Endothelial cell of umbilical vein (primary cell): ENCODE measurements around the gene VAV2. TPM values are rescaled to one million over a fixed set of nuclear protein-coding genes. Genes with fewer than 3 reads are reported as not detected.
"Not testable (repeated sequence)": the region's sequence is repeated elsewhere in the genome, so short reads cannot be mapped to it uniquely, and the experiment has no call there.

Source experiments
- BruUV-seq: library from RNA; stranded (reverse); fragments of 400-500 nt; replicated peaks from 2 replicates; lab custom pipeline; 2021; lab: Mats Ljungman, UMichigan
- CTCF ChIA-PET: fragments of 300-600, 350-600 bp; sonication (Branson Sonifier 250); formaldehyde crosslinking; loops from one replicate; lab custom pipeline; 2021; ENCODE audit warnings: antibody characterized with exemption, inconsistent platforms; lab: Charles Lee
- POLR2A ChIA-PET: fragments of 300-600, 350-600 bp; sonication (Branson Sonifier 250); formaldehyde crosslinking; loops from one replicate; lab custom pipeline; 2021; ENCODE audit warnings: antibody characterized with exemption, inconsistent platforms; lab: Charles Lee
- DNase-seq: peaks from one replicate; pipeline ENCODE4 v3.0.0-alpha.2; 2011; ENCODE audit warnings: low read depth, low spot score
- FAIRE-seq: peaks from 2 replicates; lab custom pipeline; 2011; peaks lifted over from hg19 to GRCh38; lab: Jason Lieb, UNC
- H2AFZ ChIP-seq: 2 replicates; pipeline ENCODE4 v1.6.0; 2012; ENCODE audit warnings: low read depth, low read length, control low read depth, inconsistent platforms
- H3K27ac ChIP-seq: 2 replicates; pipeline ENCODE4 v1.5.1; 2011; ENCODE audit warnings: low read depth, mild to moderate bottlenecking, control low read depth, low read length, moderate library complexity; ENCODE audit not compliant: insufficient read depth
- H3K27me3 ChIP-seq, 2 experiments: 2 replicates each; pipeline versions ENCODE4 v1.6.0 to v1.6.1; 2011; ENCODE audit warnings: low read length in 2 of 2, mixed read lengths in 1 of 2; ENCODE audit not compliant: control insufficient read depth in 2 of 2, insufficient read depth in 2 of 2
- H3K36me3 ChIP-seq, 2 experiments: 2 replicates in 1 of 2; 3 replicates in 1 of 2; pipeline ENCODE4 v1.5.1; 2011; ENCODE audit warnings: low read length in 2 of 2, mild to moderate bottlenecking in 1 of 2, moderate library complexity in 1 of 2; ENCODE audit not compliant: control insufficient read depth in 2 of 2, insufficient read depth in 2 of 2; ENCODE audit errors: extremely low read depth in 1 of 2
- H3K4me1 ChIP-seq: 3 replicates; pipeline ENCODE4 v1.5.1; 2011; ENCODE audit warnings: mild to moderate bottlenecking, low read length; ENCODE audit not compliant: control insufficient read depth, insufficient read depth; ENCODE audit errors: extremely low read depth
- H3K4me2 ChIP-seq: 2 replicates; pipeline ENCODE4 v1.6.1; 2011; ENCODE audit warnings: low read length, control low read depth, mixed read lengths; ENCODE audit not compliant: insufficient read depth
- H3K4me3 ChIP-seq, 3 experiments: fragments of 200-600 bp in 1 of 3; sonication (generic), shearing (Covaris generic) in 1 of 3; replicated peaks in 1 of 3; 2 replicates each; pipeline ENCODE4 v1.5.1; 2011 to 2016; ENCODE audit warnings: control low read depth in 3 of 3, low read length in 3 of 3, mild to moderate bottlenecking in 2 of 3, inconsistent platforms in 1 of 3, low read depth in 1 of 3, moderate library complexity in 1 of 3; ENCODE audit not compliant: insufficient read depth in 1 of 3
- H3K79me2 ChIP-seq: 2 replicates; pipeline ENCODE4 v1.6.0; 2012; ENCODE audit warnings: low read length, inconsistent platforms; ENCODE audit not compliant: control insufficient read depth, insufficient read depth
- H3K9ac ChIP-seq: replicated peaks from 2 replicates; pipeline ENCODE3; 2011; ENCODE audit warnings: low read length, control low read depth; ENCODE audit not compliant: insufficient read depth; ENCODE audit errors: extremely low read depth
- H3K9me1 ChIP-seq: replicated peaks from 3 replicates; pipeline ENCODE4 v1.6.0; 2011; ENCODE audit warnings: mild to moderate bottlenecking, low read length; ENCODE audit not compliant: control insufficient read depth, insufficient read depth; ENCODE audit errors: extremely low read depth
- H3K9me3 ChIP-seq: replicated peaks from 2 replicates; pipeline ENCODE4 v1.5.1; 2012; ENCODE audit warnings: low read length, inconsistent platforms; ENCODE audit not compliant: control insufficient read depth, insufficient read depth
- H4K20me1 ChIP-seq: replicated peaks from 2 replicates; pipeline ENCODE3; 2011; ENCODE audit warnings: mild to moderate bottlenecking, low read length; ENCODE audit not compliant: control insufficient read depth, insufficient read depth; ENCODE audit errors: extremely low read depth
- GATA2 ChIP-seq: IDR thresholded peaks from 2 replicates; pipeline ENCODE4 v1.7.0; 2011; ENCODE audit warnings: low read depth, mild to moderate bottlenecking, moderate library complexity, mixed read lengths, low read length; ENCODE audit not compliant: insufficient read length, insufficient read depth
- dilution Hi-C: fragments of 300-500 bp; cut with MboI; formaldehyde crosslinking; loops from one replicate; pipeline ENCODE4 v1.15.0; 2019; ENCODE audit warnings: low sequenced_read_pairs; ENCODE audit not compliant: extremely low pct_ligation_motif_present
- intact Hi-C: fragments of 100-400 bp; cut with micrococcal nuclease; formaldehyde crosslinking; loops from one replicate; pipeline ENCODE4 v1.10.0; 2022
- polyA plus RNA-seq, 4 experiments: library from polyadenylated mRNA; depleted of rRNA in 3 of 4; stranded (reverse) in 3 of 4; unstranded in 1 of 4; fragments of >200 nt; gene quantifications; 2 replicates each; pipeline versions ENCODE4 v1.2.1 to v1.2.3, GENCODE V29; 2011 to 2012; ENCODE audit warnings: missing spikeins in 1 of 4
- total RNA-seq: library from RNA; stranded (reverse); gene quantifications from 2 replicates; pipeline ENCODE4 v1.2.3, GENCODE V29; 2021

Gene VAV2
- total and polyA plus RNA-seq, 2 donors (not counting 3 experiments of a cell fraction or from before 2014, with no cell fraction given), result 10.6 to 30.6 TPM

- H4K20me1 ChIP-seq, result no peaks in the 10 kb centered on the region
- peaks cover 0 to 22% of the 10 kb centered on the region in 2 experiments for H3K36me3 ChIP-seq
- H3K79me2 ChIP-seq, result no peaks in the 10 kb centered on the region
- dilution Hi-C loops (no loop called here), intact Hi-C loops (no loop called here)
- H3K9ac ChIP-seq, result no peak overlapping the region
- no peaks in the 10 kb centered on the region for H3K9me3 ChIP-seq
- TF ChIP-seq GATA2, result no peak
- BruUV-seq, result no TSS peak
- H3K9me1 ChIP-seq, result no peaks in the 10 kb centered on the region
- FAIRE-seq (no peak), DNase-seq (no peak)
- H3K4me1 ChIP-seq, result no peaks in the 10 kb centered on the region
- POLR2A ChIA-PET, result no interaction called here
- no peak overlapping the region for H3K4me3 ChIP-seq
- H3K27ac ChIP-seq, result no peak overlapping the region
- no peak overlapping the region for H3K4me2 ChIP-seq
- no peak overlapping the region for H2AFZ ChIP-seq
- CTCF ChIA-PET, result interaction anchor here (2.9 kb wide), 1 partner anchor 15 kb away, joined by 23 read pairs; no protein-coding TSS in a partner anchor
- H3K27me3 ChIP-seq, result no peaks in the 10 kb centered on the region
These were observed 225.1 kb downstream of the VAV2 start for GRCh38 chr9:133767008-133767407.

GRCh38 chr9:133766234-133766633 is 225.9 kb downstream of the VAV2 start:
- H3K4me1 ChIP-seq, FAIRE-seq, H3K9ac ChIP-seq, POLR2A ChIA-PET, H3K4me2 ChIP-seq, CTCF ChIA-PET, H4K20me1 ChIP-seq, intact Hi-C loops, H3K9me3 ChIP-seq, BruUV-seq, H3K27me3 ChIP-seq, H3K4me3 ChIP-seq, H2AFZ ChIP-seq, dilution Hi-C loops, H3K27ac ChIP-seq, DNase-seq, H3K9me1 ChIP-seq, H3K79me2 ChIP-seq: not testable (repeated sequence)
- peaks cover 0 to 22% of the 10 kb centered on the region in 2 experiments for H3K36me3 ChIP-seq
